GM12878 (cell line): ENCODE measurements around the gene TOM1L1. TPM values are rescaled to one million over a fixed set of nuclear protein-coding genes. Genes with fewer than 3 reads are reported as not detected.

ENCODE experiments used
- ATAC-seq: fragments of 200-7000 bp; cut with Tn5 transposase; 3 replicates; pipeline ENCODE4 v1.9.1; 2020; ENCODE audit warnings: mild to moderate bottlenecking, moderate library complexity
- BruUV-seq: library from RNA; stranded (reverse); fragments of 400-500 nt; replicated peaks from 2 replicates; lab custom pipeline; 2021; lab: Mats Ljungman, UMichigan
- CTCF ChIA-PET: fragments of 300-600 bp; sonication (Branson Sonifier 250); formaldehyde crosslinking; extraction: SDS; loops from one replicate; lab custom pipeline; 2021; ENCODE audit warnings: inconsistent platforms; lab: Yijun Ruan, JAX
- POLR2A ChIA-PET: fragments of 350-600 bp; formaldehyde crosslinking; extraction: SDS; loops from one replicate; lab custom pipeline; 2021; ENCODE audit warnings: inconsistent platforms; lab: Charles Lee
- RAD21 ChIA-PET: fragments of 300-600 bp; sonication (Branson Sonifier 250); formaldehyde crosslinking; loops from one replicate; lab custom pipeline; 2023; ENCODE audit warnings: antibody characterized with exemption; ENCODE audit not compliant: unreplicated experiment; lab: Charles Lee
- SMC1A ChIA-PET: fragments of 300-600 bp; sonication (Branson Sonifier 250); formaldehyde crosslinking; loops from one replicate; lab custom pipeline; 2023; ENCODE audit not compliant: unreplicated experiment, uncharacterized antibody; lab: Charles Lee
- DNase-seq: peaks from one replicate; pipeline ENCODE4 v3.0.0-alpha.2; 2011; ENCODE audit warnings: low read depth, low spot score
- FAIRE-seq: peaks from 3 replicates; lab custom pipeline; 2011; peaks lifted over from hg19 to GRCh38; lab: Jason Lieb, UNC
- H2AFZ ChIP-seq: 2 replicates; pipeline ENCODE4 v1.6.0; 2011; ENCODE audit warnings: low read depth, low read length, control low read depth; ENCODE audit not compliant: control insufficient read depth
- H3K27ac ChIP-seq: 2 replicates; pipeline ENCODE4 v1.5.1; 2011; ENCODE audit warnings: control low read depth; ENCODE audit not compliant: control insufficient read depth, insufficient read depth
- H3K27me3 ChIP-seq, 2 experiments: replicated peaks in 1 of 2; 2 replicates each; pipeline versions ENCODE4 v1.6.0 to v1.6.1; 2011; ENCODE audit warnings: low read length in 1 of 2; ENCODE audit not compliant: control insufficient read depth in 2 of 2, insufficient read depth in 2 of 2
- H3K36me3 ChIP-seq, 2 experiments: 2 replicates each; pipeline ENCODE4 v1.5.1; 2011; ENCODE audit warnings: low read length in 1 of 2; ENCODE audit not compliant: control insufficient read depth in 2 of 2, insufficient read depth in 2 of 2
- H3K4me1 ChIP-seq: 2 replicates; pipeline ENCODE4 v1.6.1; 2011; ENCODE audit warnings: mild to moderate bottlenecking, low read length, moderate library complexity, mixed read lengths; ENCODE audit not compliant: control insufficient read depth, insufficient read depth
- H3K4me2 ChIP-seq: 2 replicates; pipeline ENCODE4 v1.6.0; 2011; ENCODE audit warnings: control low read depth; ENCODE audit not compliant: control insufficient read depth, insufficient read depth
- H3K4me3 ChIP-seq: fragments of 200-600 bp; sonication (generic); 2 replicates; pipeline ENCODE4 v1.5.1; 2016
- H3K79me2 ChIP-seq: 2 replicates; pipeline ENCODE4 v1.6.0; 2011; ENCODE audit warnings: low read length; ENCODE audit not compliant: control insufficient read depth, insufficient read depth
- H3K9ac ChIP-seq: 2 replicates; pipeline ENCODE4 v1.8.0; 2011; ENCODE audit warnings: low read length, control low read depth, mixed read lengths; ENCODE audit not compliant: control insufficient read depth, insufficient read depth
- H3K9me3 ChIP-seq: replicated peaks from 3 replicates; pipeline ENCODE4 v1.5.1; 2011; ENCODE audit warnings: mild to moderate bottlenecking, low read length; ENCODE audit not compliant: control insufficient read depth, insufficient read depth
- H4K20me1 ChIP-seq: 2 replicates; pipeline ENCODE4 v1.6.0; 2011; ENCODE audit not compliant: control insufficient read depth, insufficient read depth
- CEBPB ChIP-seq, 2 experiments: fragments of 150-350 bp in 1 of 2; IDR thresholded peaks; 2 replicates each; pipeline ENCODE4 v1.6.1; 2012 to 2014; ENCODE audit warnings: low read depth in 2 of 2, low read length in 2 of 2, borderline replicate concordance in 1 of 2, inconsistent platforms in 1 of 2
- CREB1 ChIP-seq: IDR thresholded peaks from 2 replicates; pipeline ENCODE4 v1.6.1; 2012; ENCODE audit warnings: low read depth, mild to moderate bottlenecking, inconsistent platforms
- KDM1A ChIP-seq: fragments of 200-600 bp; sonication (generic); IDR thresholded peaks from 2 replicates; pipeline ENCODE4 v1.6.1; 2016; ENCODE audit warnings: borderline replicate concordance
- LARP7 ChIP-seq: fragments of 450-650 bp; IDR thresholded peaks from 2 replicates; pipeline ENCODE4 v1.6.1; 2017; ENCODE audit warnings: mild to moderate bottlenecking
- MYB ChIP-seq: fragments of 150-350 bp; IDR thresholded peaks from 2 replicates; pipeline ENCODE4 v1.6.1; 2014; ENCODE audit warnings: mild to moderate bottlenecking, low read depth, low read length, borderline replicate concordance
- NR2F1 ChIP-seq: fragments of 450-650 bp; conservative IDR thresholded peaks from 2 replicates; pipeline ENCODE4 v1.6.1; 2017; ENCODE audit warnings: mild to moderate bottlenecking
- RFX5 ChIP-seq: IDR thresholded peaks from 2 replicates; pipeline ENCODE4 v1.6.1; 2011; ENCODE audit warnings: low read depth, low read length, improper control_type of control experiment
- SMAD1 ChIP-seq: fragments of 450-650 bp; IDR thresholded peaks from 2 replicates; pipeline ENCODE4 v1.6.1; 2018; ENCODE audit warnings: mild to moderate bottlenecking, low read depth; ENCODE audit not compliant: partially characterized antibody
- SP1 ChIP-seq: IDR thresholded peaks from one replicate; pipeline ENCODE4 v1.6.1; 2011; ENCODE audit warnings: low read depth, low read length
- TCF12 ChIP-seq: IDR thresholded peaks from 2 replicates; pipeline ENCODE4 v1.6.1; 2011; ENCODE audit warnings: low read depth, mild to moderate bottlenecking, low read length
- TCF3 ChIP-seq: IDR thresholded peaks from 2 replicates; pipeline ENCODE4 v1.6.1; 2012; ENCODE audit warnings: low read depth, mild to moderate bottlenecking, low read length, borderline replicate concordance; ENCODE audit not compliant: insufficient read depth
- ZSCAN29 ChIP-seq: fragments of 450-650 bp; IDR thresholded peaks from 2 replicates; pipeline ENCODE4 v1.6.1; 2017; ENCODE audit warnings: mild to moderate bottlenecking, moderate library complexity
- ZZZ3 ChIP-seq: IDR thresholded peaks from 2 replicates; pipeline ENCODE4 v1.6.1; 2011; ENCODE audit warnings: low read depth; ENCODE audit not compliant: control insufficient read depth, insufficient read length
- in situ Hi-C: fragments of 300-500 bp; cut with MboI; formaldehyde crosslinking; loops from 9 replicates; pipeline ENCODE4 v1.14.3; 2018; ENCODE audit warnings: mixed read lengths
- intact Hi-C: fragments of 100-400 bp; cut with micrococcal nuclease; formaldehyde crosslinking; loops from one replicate; pipeline ENCODE4 v1.14.2; 2022; ENCODE audit not compliant: unreplicated experiment
- polyA plus RNA-seq, 11 experiments: library from polyadenylated mRNA; depleted of rRNA in 4 of 11; unstranded in 6 of 11; stranded (reverse) in 5 of 11; fragments of >200 nt; fragmentation: Nextera tagmentation in 4 of 11; fragmentation: Illumina TruSeq in 1 of 11; extraction: Ambion mirVana in 4 of 11; extraction: Trizol in 1 of 11; gene quantifications; 1 replicate in 1 of 11; 2 replicates in 10 of 11; pipeline versions ENCODE4 v1.2.1 to v1.2.3, GENCODE V29; 2011 to 2016; ENCODE audit warnings: inconsistent platforms in 2 of 11, missing spikeins in 2 of 11, low read depth in 1 of 11
- total RNA-seq, 4 experiments: library from RNA; depleted of rRNA in 3 of 4; stranded (reverse); fragments of >200 nt in 3 of 4; fragmentation: Illumina TruSeq in 1 of 4; extraction: Trizol in 1 of 4; gene quantifications; 2 replicates each; pipeline versions ENCODE4 v1.2.1 to v1.2.3, GENCODE V29; 2013 to 2021
- TF ChIP-seq, protein P1 (sequence below): IDR thresholded peaks from 2 replicates; pipeline ENCODE4 v1.6.1; 2012; ENCODE audit warnings: low read depth, low read length, improper control_type of control experiment
- TF ChIP-seq, protein P2 (sequence below): fragments of 450-650 bp; IDR thresholded peaks from 2 replicates; pipeline ENCODE4 v1.6.1; 2018; ENCODE audit warnings: borderline replicate concordance, mild to moderate bottlenecking; ENCODE audit not compliant: partially characterized antibody
- TF ChIP-seq, protein P3 (sequence below): fragments of 450-650 bp; formaldehyde crosslinking; IDR thresholded peaks from 2 replicates; pipeline ENCODE4 v1.4.0; 2022; ENCODE audit warnings: mild to moderate bottlenecking, moderate library complexity

The TOM1L1 gene
- total and polyA plus RNA-seq, 10 of the 15 experiments (the other 5 are each of a cell fraction or from before 2014, with no cell fraction given): 1.9 to 8.8 (median 2.5) TPM

DNA sequence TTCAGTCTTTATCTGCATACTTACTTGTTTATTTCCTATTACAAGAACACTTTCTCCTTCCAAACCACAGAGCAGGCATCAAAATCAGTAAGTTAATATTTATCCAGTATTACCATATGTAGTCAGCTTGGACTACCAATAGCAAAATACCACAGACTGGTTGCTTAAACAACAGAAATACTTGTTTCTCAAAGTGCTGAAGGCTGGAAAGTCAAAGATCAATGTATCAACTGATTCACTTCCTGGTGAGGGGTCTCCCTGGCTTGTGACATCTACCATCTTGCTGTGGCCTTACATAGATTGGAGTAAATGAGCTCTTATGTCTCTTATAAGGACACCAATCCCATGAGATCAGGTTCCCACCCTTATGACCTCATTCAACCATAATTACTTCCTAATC lies 70.5 kb downstream of the TOM1L1 start:
- Histone ChIP-seq H3K27ac (no peak overlapping the region), H2AFZ (no peak overlapping the region), H3K9ac (no peak overlapping the region), H3K4me1 (peaks cover 15% of the 10 kb centered on the region; the same call in 1 of the 2 replicates), H3K9me3 (no peaks in the 10 kb centered on the region), H3K79me2 (peaks cover 43% of the 10 kb centered on the region), H3K4me2 (no peak overlapping the region), H3K4me3 (no peak overlapping the region), H3K27me3 (no peaks in the 10 kb centered on the region), H4K20me1 (no peaks in the 10 kb centered on the region), H3K36me3 (no peaks in the 10 kb centered on the region)
- intact Hi-C loops: no loop called here
- SMC1A ChIA-PET: interaction anchor here (0.8 to 3.7 kb wide), 3 partner anchors 13 to 120 kb away, joined by 3 to 17 read pairs (median 4); no protein-coding TSS in a partner anchor
- in situ Hi-C loops: no loop called here
- BruUV-seq: no TSS peak
- FAIRE-seq (no peak), ATAC-seq (no peak), DNase-seq (no peak)
- CTCF ChIA-PET: interaction anchor here (3.1 kb wide), 1 partner anchor 21 kb away, joined by 26 read pairs; no protein-coding TSS in a partner anchor
- POLR2A ChIA-PET: no interaction called here
- RAD21 ChIA-PET: no interaction called here
- TF ChIP-seq CEBPB (IDR thresholded peaks at IDR 0.05; ENCODE audit: borderline replicate concordance in 1 of 2, low read depth in 2 of 2, low read length in 2 of 2) (no peak), TCF12 (no peak), RFX5 (no peak), NR2F1 (no peak), ZZZ3 (no peak), SP1 (no peak), SMAD1 (no peak), ZSCAN29 (no peak), LARP7 (no peak), MYB (no peak), KDM1A (no peak), CREB1 (no peak), TCF3 (no peak)
- TF ChIP-seq, protein P1, sequence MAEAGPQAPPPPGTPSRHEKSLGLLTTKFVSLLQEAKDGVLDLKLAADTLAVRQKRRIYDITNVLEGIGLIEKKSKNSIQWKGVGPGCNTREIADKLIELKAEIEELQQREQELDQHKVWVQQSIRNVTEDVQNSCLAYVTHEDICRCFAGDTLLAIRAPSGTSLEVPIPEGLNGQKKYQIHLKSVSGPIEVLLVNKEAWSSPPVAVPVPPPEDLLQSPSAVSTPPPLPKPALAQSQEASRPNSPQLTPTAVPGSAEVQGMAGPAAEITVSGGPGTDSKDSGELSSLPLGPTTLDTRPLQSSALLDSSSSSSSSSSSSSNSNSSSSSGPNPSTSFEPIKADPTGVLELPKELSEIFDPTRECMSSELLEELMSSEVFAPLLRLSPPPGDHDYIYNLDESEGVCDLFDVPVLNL: no peak
- TF ChIP-seq, protein P2, sequence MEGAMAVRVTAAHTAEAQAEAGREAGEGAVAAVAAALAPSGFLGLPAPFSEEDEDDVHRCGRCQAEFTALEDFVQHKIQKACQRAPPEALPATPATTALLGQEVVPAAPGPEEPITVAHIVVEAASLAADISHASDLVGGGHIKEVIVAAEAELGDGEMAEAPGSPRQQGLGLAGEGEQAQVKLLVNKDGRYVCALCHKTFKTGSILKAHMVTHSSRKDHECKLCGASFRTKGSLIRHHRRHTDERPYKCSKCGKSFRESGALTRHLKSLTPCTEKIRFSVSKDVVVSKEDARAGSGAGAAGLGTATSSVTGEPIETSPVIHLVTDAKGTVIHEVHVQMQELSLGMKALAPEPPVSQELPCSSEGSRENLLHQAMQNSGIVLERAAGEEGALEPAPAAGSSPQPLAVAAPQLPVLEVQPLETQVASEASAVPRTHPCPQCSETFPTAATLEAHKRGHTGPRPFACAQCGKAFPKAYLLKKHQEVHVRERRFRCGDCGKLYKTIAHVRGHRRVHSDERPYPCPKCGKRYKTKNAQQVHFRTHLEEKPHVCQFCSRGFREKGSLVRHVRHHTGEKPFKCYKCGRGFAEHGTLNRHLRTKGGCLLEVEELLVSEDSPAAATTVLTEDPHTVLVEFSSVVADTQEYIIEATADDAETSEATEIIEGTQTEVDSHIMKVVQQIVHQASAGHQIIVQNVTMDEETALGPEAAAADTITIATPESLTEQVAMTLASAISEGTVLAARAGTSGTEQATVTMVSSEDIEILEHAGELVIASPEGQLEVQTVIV: no peak
- TF ChIP-seq, protein P3, sequence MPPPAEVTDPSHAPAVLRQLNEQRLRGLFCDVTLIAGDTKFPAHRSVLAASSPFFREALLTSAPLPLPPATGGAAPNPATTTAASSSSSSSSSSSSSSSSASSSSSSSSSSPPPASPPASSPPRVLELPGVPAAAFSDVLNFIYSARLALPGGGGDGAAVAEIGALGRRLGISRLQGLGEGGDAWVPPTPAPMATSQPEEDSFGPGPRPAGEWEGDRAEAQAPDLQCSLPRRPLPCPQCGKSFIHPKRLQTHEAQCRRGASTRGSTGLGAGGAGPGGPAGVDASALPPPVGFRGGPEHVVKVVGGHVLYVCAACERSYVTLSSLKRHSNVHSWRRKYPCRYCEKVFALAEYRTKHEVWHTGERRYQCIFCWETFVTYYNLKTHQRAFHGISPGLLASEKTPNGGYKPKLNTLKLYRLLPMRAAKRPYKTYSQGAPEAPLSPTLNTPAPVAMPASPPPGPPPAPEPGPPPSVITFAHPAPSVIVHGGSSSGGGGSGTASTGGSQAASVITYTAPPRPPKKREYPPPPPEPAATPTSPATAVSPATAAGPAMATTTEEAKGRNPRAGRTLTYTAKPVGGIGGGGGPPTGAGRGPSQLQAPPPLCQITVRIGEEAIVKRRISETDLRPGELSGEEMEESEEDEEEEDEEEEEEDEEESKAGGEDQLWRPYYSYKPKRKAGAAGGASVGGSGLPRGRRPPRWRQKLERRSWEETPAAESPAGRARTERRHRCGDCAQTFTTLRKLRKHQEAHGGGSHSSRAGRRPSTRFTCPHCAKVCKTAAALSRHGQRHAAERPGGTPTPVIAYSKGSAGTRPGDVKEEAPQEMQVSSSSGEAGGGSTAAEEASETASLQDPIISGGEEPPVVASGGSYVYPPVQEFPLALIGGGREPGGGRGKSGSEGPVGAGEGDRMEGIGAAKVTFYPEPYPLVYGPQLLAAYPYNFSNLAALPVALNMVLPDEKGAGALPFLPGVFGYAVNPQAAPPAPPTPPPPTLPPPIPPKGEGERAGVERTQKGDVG: no peak
